ENCODE data around the gene GDAP2.

DNA sequence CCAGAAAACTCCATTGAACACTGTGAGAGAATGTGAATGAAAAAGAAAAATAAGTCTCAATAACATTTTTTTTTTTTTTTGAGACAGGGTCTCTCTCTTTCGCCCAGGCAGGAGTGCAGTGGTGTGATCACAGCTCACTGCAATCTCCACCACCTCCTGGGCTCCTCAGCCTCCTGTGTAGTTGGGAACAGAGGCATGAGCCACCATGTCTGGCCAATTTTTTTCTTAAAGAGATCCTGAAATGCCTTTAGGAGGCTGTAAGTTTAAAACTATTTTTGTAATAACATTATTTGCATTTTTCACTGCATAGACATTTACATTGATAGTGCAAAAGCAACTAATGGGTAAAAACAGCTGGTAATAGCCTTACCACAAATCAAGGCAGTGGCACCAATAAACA, 35.3 kb downstream of the GDAP2 start:
- TF ChIP-seq FOXM1 (IDR thresholded peaks at IDR 0.05; ENCODE audit: borderline replicate concordance) (no peak), CTBP1 (IDR thresholded peaks at IDR 0.05; ENCODE audit: borderline replicate concordance) (no peak)

All from HEK293T (cell line).